A172 (cell line): ENCODE measurements around the gene WNK1. TPM values are rescaled to one million over a fixed set of nuclear protein-coding genes. Genes with fewer than 3 reads are reported as not detected.
A peak's percentile ranks its signal among the peaks of the same experiment; 100 is the strongest.
"Not testable (repeated sequence)": the region's sequence is repeated elsewhere in the genome, so short reads cannot be mapped to it uniquely, and the experiment has no call there.

ENCODE experiments used
- DNase-seq: peaks from one replicate; pipeline ENCODE4 v3.0.0-alpha.2; 2015; ENCODE audit warnings: low spot score
- total RNA-seq: library from RNA; depleted of rRNA; stranded (reverse); fragments of >200 nt; shearing (Covaris generic); gene quantifications from 2 replicates; pipeline ENCODE4 v1.2.3, GENCODE V29; 2014

WNK1 gene
- total RNA-seq, 1 experiment from 2014 or later = 18.0 TPM

DNA sequence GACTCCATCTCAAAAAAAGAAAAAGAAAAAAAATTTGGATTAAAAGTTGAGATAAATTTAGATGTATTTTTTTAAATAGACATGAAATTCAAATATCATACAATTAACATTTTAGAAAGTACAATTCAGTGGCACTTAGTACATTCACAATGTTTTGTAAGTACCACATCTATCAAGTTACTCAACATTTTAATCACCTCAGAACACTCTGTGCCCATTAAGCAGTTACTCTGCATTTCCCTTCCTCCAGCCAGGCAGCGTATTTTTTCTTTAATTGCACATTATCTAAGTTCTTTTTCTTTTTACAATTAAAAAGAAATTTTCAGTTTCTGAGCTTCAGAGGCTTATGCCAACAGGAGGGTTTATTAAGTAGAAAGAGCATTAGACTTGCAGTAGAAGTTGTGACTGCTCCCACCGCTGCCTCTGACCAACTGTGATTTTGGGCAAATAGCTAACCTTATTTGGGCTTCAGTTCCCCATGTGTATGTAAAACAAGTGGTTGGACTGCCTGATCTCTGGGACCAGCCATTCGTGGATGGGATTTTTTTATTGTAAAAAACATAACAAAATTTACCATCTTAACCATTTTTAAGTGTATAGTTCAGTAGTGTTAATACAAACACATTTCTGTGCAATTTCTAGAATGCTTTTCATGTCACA, 65.7 kb downstream of the WNK1 start:
- no peak for DNase-seq

DNA sequence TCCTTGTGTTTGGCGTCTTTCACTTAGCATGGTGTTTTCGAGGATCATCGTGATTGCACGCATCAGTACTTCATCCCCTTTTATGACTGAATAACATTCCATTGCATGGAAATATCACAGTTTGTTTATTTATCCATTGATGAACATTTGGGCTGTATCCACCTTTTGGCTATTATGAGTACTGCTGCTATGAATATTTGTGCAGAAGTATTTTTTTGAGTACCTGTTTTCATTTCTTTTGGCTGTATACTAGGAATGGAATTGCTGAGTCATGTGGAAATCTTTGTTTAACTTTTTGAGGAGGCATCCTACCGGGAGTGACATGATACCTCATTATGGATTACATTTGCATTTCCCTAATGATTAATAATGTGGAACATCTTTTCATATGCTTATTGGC, 66.4 kb downstream of the WNK1 start:
- no peak for DNase-seq

DNA sequence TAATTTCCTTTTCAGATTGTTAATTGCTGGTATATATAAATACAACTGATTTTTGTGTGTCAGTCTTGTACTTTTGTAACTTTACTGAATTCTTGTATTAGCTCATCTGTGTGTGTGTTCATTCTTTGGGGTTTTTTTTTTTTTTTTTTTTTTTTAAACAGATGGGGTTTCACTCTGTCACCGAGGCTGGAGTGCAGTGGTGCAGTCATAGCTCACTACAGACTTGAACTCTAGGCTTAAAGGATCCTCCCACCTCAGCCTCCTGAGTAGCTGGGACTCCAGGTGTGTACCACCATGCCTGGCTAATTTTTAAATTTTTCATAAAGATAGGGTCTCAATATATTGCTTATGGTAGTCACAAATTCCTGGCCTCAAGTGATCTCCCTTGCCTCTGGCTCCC, 68.0 kb downstream of the WNK1 start:
- DNase-seq = no peak

DNA sequence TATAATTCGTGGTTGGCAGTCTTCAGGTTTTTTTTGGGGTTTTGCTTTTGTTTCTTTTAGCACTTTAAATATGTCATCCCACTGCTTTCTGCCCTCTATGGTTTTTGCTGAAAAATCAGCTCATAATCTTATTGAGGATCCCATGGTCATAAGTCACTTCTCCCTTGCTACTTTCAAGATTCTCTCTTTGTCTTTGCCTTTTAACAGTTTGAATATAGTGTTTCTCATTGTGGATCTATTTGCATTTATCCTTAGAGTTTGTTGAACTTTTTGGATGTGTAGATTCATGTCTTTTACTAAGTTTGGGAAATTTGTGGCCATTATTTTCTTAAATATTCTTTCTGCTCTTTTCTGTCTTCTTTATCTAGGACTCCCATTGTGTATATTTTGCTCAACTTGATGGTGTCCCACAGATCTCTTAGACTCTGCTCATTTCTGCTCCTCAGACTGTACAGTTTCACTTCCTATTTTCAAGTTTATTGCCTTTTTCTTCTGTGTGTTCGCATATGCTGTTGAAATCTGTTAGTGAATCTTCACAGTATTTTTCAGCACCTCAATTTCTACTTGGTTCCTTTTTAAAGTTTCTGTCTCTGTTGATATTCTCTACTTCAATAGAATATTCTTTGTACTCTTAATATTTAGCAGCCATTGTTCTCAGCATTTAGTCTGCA, 70.8 kb downstream of the WNK1 start:
- no peak for DNase-seq

DNA sequence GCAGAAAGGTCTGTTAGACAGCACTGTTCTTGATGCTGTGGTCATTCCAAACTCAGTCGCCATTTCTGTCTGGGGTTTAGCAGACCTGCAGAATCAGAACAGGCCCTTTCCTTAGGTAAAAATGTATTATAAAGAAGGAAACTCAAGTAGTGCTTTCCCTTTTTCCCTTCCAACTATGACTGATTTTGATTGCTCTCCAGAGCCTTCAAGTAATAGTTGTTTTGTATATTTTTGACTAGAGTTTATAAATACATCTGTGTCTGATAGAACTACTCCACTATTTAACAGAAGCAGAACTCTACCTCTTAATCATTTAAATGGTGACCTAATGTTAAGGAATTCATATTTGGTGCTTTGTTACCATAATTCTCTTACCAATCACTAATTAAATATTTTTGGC, 74.0 kb downstream of the WNK1 start:
- no peak for DNase-seq

DNA sequence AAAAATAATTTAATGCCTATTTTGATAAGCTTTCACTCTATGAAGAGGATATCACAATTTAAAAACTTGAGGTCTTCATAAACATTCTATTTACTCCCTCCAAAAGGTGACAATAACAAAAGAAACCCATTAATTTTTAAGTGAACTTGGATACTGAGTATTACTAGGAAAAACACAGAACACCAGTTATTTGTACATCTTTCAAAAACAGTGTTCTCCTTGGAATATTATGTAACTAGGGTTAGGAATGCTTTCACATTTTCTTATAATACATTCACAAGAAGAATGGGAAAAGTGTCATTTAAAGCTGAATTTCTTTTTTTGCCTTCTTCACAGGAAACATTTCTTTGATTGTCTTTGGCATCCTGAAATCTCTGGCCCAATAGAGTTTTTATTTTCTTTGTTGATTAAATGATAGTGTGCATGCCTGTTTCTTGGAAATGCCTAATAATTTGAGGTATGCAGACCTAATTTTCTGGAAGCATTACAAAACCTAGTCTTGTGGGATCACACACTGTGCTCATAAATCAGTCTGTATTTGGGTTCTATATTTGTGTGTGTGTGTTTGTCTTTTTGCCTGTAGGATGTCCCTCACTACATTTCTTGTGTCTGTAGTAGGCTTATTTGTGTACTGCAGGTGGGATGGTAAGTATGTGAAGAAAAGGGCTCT, 76.5 kb downstream of the WNK1 start:
- no peak for DNase-seq

DNA sequence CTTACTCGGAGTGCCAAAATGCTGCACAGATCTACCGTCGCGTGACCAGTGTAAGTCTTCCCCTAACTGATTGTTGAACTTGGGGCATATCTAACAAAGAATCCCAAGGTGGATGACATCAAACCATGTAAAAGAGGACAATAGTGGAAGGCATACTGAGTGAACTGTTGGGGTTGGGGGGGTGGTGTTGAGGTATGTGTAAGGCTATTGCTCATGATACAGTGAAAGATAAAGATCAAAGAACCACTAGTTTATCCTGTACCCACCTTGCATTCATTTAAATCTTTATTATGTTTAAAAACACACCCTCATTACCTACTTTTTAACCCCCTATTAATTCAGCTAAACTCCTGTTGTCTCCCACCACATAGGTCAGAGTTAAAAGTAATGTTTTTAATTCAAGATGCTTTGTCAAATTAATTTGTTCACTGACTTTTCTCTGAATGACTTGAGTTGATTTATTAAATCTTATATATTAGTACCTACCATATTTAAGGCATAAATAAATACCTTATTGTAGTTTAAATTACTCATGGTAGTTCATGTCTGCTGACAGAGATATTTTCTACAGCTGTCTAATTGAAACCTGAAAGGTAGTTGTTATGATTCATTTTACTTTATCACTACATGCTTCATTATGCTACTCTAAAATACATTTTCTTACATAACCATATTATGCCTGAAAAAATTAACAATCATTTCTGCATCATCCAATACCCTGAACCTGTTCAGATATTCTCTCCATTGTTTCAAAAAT, 77.9 kb downstream of the WNK1 start:
- DNase-seq = no peak

DNA sequence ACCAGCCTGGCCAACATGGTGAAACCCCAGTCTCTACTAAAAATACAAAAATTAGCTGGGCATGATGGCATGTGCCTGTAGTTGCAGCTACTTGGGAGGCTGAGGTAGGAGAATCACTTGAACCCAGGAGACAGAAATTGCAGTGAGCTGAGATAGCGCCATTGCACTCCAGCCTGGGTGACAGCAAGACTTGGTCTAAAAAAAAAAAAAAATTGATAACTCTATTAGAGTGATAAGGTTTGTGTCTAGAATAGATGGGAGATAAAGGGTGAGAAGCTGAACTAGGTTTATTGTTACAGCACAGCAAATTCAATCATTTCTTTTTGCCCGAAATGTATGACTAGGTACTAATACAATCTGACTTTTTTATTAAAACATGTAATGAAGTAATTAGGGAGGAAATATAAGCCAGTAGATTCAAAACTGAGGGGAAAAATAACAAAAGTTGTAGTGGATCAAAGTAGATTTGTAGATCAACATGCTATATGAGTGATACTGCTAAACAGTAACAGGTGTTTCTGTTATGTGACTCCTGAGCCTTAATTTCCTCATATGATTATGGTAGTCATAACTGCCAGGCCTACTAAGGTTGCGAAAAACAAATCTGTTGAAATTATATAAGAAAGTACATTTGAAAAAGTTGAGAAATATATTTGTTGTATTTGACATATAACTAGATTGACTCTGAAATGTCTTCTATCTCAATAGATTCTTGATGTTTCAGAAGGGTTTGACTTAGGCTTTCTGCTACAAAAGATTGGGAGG, 83.6 kb downstream of the WNK1 start:
- no peak for DNase-seq

DNA sequence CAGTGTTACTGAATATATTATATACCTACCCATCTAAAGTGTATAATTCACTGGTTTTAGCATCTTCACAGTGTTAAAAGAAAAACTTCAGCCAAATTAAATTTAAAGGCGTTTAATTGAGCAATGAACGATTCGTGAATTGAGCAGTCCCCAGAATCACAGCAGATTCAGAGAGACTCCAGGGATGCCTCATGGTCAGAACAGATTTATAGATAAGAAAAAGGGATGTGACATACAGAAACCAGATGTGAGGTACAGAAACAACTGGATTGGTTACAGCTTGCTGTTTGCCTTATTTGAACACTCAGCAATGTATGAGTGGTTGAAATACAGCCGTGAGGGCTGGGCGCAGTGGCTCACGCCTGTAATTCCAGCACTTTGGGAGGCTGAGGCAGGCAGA, 84.6 kb downstream of the WNK1 start:
- DNase-seq = no peak

DNA sequence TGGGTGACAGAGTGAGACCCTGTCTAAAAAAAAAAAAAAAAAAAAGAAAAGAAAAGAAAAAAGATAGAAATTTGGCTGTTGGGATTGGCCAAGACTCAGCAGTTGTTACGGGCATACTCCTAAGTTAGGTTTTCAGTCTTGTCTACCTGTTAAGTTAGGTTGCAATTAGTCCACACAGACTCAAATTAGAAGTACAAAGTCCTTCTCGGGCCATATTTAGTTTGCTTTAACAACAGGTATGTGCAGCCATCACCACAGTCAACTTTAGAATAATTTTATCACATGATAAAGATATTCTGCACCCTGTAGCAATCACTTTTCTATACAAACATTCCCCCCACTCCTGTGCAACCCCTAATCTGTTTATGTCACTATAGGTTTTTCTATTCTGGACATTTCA, 85.2 kb downstream of the WNK1 start:
- DNase-seq = no peak

DNA sequence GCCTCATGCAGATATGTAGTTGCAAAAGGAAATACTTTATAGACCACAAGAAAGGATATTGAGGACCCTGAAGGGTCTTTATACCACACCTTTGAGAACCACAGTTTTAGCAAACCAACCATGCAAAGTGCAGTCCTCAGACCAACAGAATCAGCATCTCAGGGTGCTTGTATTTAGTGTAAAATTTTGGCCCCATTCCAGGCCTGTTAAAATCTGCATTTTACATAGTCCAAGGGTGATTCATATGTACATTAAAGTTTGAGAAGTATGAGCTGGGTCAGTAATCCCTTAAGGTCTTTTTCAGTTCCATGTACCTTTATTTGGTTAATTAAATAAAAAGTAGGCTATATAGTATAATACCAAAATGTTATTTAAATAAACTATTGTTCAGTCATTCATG, 91.2 kb downstream of the WNK1 start:
- no peak for DNase-seq

DNA sequence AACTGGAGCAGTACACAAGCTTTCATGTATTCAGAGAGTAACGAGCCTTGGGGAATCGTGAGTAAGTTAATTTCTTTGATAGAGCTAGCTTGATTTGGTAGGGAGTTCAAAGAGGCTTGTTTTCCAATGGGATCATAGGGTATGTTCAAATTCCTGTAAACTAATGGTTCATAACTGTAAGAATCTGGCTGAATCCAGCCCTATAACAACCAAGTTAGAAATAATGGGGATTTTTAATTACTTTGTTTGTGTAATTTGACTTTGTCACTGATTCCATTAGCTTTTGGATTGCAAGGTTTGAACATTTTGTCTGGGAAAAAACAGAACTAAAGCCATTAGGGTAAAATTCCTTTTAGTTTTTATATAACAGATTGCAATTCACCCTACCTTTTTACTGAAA, 94.0 kb downstream of the WNK1 start:
- no peak for DNase-seq

DNA sequence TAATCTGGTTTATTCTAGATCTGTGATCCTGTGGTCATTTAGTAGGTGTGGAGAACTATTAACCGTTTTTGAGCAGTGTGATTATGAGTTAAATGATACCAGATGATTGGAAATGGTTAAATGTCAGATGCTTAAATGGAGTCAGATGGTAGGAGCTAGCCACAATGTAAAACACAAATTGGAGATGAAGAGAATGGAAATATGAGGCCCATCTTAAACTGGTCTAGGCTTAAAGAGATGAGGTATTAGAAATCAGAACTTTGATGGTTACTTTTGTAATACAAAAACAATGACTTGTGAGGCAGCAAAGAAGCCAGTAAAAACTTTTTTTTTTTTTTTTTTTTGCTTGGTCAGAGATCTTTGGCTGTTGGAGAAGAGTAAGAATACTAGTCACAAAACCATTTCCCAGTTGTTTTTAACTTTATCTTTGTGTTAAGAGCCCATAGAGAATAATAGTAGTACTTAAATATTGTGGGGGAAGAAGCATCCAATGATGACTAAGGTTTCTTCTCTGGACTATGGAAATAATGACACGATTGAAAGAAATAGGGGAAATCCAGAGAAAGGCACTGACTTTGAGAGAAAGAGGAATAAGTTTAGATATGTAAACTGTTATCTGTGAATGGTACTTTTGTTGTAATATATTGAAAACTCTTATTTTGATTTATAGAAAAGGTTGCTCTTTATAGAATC, 95.9 kb downstream of the WNK1 start:
- DNase-seq = no peak

DNA sequence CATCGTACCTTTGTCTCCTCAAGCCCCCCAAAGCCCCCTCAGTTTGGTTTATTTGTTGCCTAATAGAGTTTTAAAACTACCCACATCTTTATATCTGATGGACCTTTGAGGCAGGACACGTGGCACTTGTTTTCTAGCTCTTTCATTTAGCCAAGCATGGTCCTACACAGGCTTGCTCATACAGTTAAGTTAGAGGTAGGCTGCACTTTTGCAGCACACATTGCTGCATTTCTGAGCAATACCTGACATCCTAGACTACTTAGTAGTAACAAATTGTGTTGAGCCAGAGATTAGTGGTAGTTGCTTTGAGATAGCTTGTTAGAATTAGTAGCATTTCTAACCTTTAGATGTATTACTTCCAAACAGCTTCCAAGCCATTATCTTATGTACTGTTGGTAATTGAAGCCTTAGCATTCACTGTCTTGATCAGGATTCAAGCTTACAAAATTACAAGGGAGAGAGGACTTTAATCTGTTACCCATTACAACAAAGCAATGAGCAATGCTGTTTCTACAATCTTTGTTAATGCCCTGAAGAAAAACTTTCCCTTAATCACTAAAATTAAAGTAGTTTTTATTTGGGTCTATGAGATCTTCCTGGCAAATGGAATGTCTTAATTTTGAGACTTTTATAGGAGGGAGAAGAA, 96.6 kb downstream of the WNK1 start:
- DNase-seq = no peak

DNA sequence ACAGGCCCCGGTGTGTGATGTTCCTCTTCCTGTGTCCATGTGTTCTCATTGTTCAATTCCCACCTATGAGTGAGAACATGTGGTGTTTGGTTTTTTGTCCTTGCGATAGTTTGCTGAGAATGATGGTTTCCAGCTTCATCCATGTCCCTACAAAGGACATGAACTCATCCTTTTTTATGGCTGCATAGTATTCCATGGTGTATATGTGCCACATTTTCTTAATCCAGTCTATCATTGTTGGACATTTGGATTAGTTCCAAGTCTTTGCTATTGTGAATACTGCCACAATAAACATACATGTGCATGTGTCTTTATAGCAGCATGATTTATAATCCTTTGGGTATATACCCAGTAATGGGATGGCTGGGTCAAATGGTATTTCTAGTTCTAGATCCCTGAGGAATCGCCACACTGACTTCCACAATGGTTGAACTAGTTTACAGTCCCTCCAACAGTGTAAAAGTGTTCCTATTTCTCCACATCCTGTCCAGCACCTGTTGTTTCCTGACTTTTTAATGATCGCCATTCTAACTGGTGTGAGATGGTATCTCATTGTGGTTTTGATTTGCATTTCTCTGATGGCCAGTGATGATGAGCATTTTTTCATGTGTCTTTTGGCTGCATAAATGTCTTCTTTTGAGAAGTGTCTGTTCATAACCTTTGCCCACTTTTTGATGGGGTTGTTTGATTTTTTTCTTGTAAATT, 97.5 kb downstream of the WNK1 start:
- not testable (repeated sequence) for DNase-seq

DNA sequence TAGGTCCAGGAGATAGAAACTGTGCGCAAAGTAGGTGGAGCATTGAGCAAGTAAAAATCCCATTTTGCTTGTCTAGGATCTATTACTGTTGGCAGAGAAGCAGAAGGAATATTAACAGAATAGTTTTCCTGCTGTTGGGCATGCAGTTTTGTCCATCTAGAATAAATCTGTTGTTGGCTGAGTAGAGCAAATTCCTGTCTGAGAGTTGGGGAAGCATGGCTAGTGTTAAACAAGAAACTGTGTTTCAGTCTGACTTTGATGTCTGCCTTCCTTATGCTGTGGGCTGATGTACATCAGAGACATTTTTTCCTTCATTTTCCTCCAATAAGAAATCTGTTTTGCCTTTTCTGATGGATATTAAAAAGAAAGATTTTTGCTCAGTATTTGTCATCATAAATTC, 99.0 kb downstream of the WNK1 start:
- DNase-seq = no peak

DNA sequence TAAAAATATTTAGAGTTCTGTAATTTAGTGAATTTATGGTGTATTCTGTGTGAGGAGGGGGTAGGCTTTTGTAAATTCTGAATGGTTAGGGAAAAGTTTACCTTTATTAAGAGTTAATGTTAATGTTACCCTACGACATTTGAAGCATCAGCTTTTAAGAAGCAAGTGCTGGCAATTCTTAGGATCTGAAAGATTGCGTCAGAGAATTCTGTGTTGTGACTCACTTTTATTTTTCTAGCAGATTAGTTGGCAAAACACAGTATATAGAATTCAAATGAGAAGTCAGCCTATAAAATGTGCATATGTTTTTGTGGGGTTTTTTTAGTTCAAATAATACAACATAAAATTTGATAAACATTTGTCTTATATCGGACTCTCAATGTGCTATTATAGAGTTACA, 99.5 kb downstream of the WNK1 start:
- peak; percentile 13 for DNase-seq

DNA sequence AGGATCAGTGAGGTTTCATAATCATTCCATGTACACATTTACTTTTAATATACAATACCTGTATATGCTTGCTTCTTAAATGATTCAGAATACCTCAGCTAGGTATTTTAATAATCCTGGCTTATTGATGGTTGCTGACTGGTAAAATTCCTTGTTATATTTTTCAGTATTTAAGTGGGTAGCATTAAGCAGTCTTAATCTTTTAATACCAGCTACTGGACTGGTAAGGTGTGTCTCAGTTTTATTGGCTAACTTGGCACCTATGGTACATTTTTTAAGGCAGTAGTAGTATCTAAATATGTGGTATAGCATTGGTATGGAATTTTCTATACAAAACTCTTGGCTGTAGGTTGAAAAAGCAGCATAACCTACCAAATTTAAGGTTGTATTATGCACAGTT, 100.5 kb downstream of the WNK1 start:
- DNase-seq = no peak

DNA sequence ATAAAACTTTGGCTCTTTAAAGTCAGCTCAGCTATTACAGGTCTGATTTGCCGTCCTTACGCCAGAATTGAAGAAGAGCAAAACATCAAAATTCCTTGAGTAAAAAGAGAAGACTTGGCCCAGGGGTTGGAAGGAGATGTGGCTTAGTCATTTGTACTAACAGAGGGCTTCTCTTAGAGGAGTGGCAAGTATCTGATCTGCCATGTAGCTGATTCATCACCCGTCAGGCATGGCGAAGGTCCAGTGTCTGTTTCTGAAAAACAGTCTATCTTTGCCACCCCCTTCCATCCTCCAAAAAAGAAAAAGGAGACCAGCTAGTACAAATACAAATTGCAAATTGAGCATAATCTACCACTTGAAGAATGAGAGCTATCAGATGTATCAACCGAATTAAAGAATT, 105.2 kb downstream of the WNK1 start:
- peak; percentile 44 for DNase-seq

DNA sequence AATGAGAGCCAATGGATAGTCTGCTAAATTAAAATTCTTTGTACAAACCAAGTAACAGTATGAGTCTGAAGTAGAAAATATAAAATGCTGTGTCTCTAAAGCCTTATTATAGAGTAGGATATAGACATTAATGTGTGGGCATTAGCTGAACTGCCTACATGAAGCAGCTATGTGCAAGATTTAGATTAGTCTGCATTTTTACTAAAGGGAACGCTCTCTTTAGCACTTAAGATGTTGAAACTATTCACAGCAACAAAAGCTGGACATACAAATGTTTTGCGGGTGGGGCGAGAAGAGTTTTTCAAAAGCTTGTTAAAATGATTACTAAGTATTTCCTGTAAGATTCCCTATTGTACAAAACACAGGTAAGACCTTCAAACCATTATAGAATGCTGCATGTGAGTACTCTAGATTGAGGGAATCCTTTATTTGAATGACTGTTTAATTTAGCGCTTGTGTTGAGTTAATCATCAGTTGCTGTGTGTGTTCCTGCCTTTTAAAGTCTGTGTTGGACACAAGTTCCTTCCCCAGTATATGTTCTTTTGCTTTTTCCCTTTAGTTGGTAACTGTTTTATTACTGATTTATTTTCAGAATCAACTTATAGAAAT, 110.0 kb downstream of the WNK1 start:
- no peak for DNase-seq
